ENCODE data around the gene MST1R. TPM values are rescaled to one million over a fixed set of nuclear protein-coding genes. Genes with fewer than 3 reads are reported as not detected.
A peak's percentile ranks its signal among the peaks of the same experiment; 100 is the strongest.

The MST1R gene
- total RNA-seq, 1 donor = under 0.01 TPM

GRCh38 chr3:49868862-49869466 lies 34.7 kb downstream of the MST1R start:
- no peak for TF ChIP-seq CTCF (IDR thresholded peaks at IDR 0.05; ENCODE audit: insufficient read depth, low read depth, low read length)
- H3K4me3 ChIP-seq (ENCODE audit: low read depth, low read length) = no peak overlapping the region
- DNase-seq (ENCODE audit: low read depth) = no peak

GRCh38 chr3:49867871-49868321 lies 35.8 kb downstream of the MST1R start:
- DNase-seq (ENCODE audit: low read depth) = peak; percentile 47
- TF ChIP-seq CTCF (IDR thresholded peaks at IDR 0.05; ENCODE audit: insufficient read depth, low read depth, low read length) = no peak
- no peak overlapping the region for H3K4me3 ChIP-seq (ENCODE audit: low read depth, low read length)

GRCh38 chr3:49867400-49867799 lies 36.3 kb downstream of the MST1R start:
- no peak overlapping the region for H3K4me3 ChIP-seq (ENCODE audit: low read depth, low read length)
- no peak for DNase-seq (ENCODE audit: low read depth)
- no peak for TF ChIP-seq CTCF (IDR thresholded peaks at IDR 0.05; ENCODE audit: insufficient read depth, low read depth, low read length)

GRCh38 chr3:49865198-49865784 lies 38.4 kb downstream of the MST1R start:
- no peak for DNase-seq (ENCODE audit: low read depth)
- TF ChIP-seq CTCF (IDR thresholded peaks at IDR 0.05; ENCODE audit: insufficient read depth, low read depth, low read length) = no peak
- no peak overlapping the region for H3K4me3 ChIP-seq (ENCODE audit: low read depth, low read length)

GRCh38 chr3:49864505-49864904 lies 39.2 kb downstream of the MST1R start:
- no peak for TF ChIP-seq CTCF (IDR thresholded peaks at IDR 0.05; ENCODE audit: insufficient read depth, low read depth, low read length)
- no peak for DNase-seq (ENCODE audit: low read depth)
- no peak overlapping the region for H3K4me3 ChIP-seq (ENCODE audit: low read depth, low read length)

GRCh38 chr3:49859576-49860305 lies 43.9 kb downstream of the MST1R start:
- H3K4me3 ChIP-seq (ENCODE audit: low read depth, low read length) = no peak overlapping the region
- no peak for DNase-seq (ENCODE audit: low read depth)
- TF ChIP-seq CTCF (IDR thresholded peaks at IDR 0.05; ENCODE audit: insufficient read depth, low read depth, low read length) = no peak

All from fibroblast of villous mesenchyme (primary cell).